ENCODE data around the gene PBX4.

The PBX4 gene

GRCh38 chr19:19594381-19594780, 24.1 kb downstream of the PBX4 start:
- TF ChIP-seq, protein P1, sequence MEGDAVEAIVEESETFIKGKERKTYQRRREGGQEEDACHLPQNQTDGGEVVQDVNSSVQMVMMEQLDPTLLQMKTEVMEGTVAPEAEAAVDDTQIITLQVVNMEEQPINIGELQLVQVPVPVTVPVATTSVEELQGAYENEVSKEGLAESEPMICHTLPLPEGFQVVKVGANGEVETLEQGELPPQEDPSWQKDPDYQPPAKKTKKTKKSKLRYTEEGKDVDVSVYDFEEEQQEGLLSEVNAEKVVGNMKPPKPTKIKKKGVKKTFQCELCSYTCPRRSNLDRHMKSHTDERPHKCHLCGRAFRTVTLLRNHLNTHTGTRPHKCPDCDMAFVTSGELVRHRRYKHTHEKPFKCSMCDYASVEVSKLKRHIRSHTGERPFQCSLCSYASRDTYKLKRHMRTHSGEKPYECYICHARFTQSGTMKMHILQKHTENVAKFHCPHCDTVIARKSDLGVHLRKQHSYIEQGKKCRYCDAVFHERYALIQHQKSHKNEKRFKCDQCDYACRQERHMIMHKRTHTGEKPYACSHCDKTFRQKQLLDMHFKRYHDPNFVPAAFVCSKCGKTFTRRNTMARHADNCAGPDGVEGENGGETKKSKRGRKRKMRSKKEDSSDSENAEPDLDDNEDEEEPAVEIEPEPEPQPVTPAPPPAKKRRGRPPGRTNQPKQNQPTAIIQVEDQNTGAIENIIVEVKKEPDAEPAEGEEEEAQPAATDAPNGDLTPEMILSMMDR (IDR thresholded peaks at IDR 0.05; ENCODE audit: insufficient read depth, low read length, poor library complexity, severe bottlenecking) = no peak
- H3K36me3 ChIP-seq (ENCODE audit: control insufficient read depth, insufficient read depth, low read length) = peaks cover 5% of the 10 kb centered on the region
- no peaks in the 10 kb centered on the region for H3K27me3 ChIP-seq (replicated peaks; ENCODE audit: control insufficient read depth, insufficient read depth, low read length)
- H3K4me3 ChIP-seq (replicated peaks; ENCODE audit: low read depth, low read length) = no peak overlapping the region
- DNase-seq (ENCODE audit: extremely low read depth, insufficient read length) = no peak

GRCh38 chr19:19592690-19593089, 25.8 kb downstream of the PBX4 start:
- TF ChIP-seq, protein P1 (IDR thresholded peaks at IDR 0.05; ENCODE audit: insufficient read depth, low read length, poor library complexity, severe bottlenecking) = no peak
- Histone ChIP-seq H3K36me3 (ENCODE audit: control insufficient read depth, insufficient read depth, low read length) (peaks cover 5% of the 10 kb centered on the region), H3K4me3 (replicated peaks; ENCODE audit: low read depth, low read length) (no peak overlapping the region), H3K27me3 (replicated peaks; ENCODE audit: control insufficient read depth, insufficient read depth, low read length) (no peaks in the 10 kb centered on the region)
- no peak for DNase-seq (ENCODE audit: extremely low read depth, insufficient read length)

DNA sequence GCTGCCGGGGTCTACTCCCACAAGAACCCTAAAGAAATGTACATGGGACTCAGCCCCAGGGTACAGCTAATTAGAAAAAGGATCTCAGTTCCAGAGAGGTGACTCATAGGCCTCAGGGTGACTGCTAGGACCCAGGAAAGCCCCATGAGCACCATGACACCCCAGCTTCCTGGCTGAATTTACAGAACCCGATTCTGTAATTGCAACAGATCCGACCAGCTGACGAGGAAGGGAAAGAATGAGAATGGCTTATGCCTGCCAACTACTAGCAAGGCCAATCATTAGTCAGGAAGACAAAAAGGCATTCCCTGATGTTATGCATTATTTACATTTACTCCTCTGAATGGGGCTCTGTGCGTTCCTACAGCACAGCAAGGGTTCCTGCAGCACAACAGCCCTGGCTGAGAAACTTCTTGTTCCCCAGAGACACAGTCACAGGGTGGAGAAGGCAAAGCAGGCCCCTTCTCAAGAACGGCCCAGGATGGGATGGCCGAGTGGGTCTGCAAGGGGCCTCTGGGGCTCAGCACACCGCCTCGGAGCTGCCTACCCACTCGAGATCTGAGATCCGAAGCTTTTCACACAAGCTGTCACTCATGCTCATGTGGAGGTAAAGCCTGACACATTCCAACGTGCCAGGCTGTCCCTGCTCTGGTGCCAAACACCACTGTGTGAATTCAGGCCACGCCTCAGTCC, 27.2 kb downstream of the PBX4 start:
- Histone ChIP-seq H3K36me3 (ENCODE audit: control insufficient read depth, insufficient read depth, low read length) (peaks cover 5% of the 10 kb centered on the region), H3K4me3 (replicated peaks; ENCODE audit: low read depth, low read length) (no peak overlapping the region), H3K27me3 (replicated peaks; ENCODE audit: control insufficient read depth, insufficient read depth, low read length) (no peaks in the 10 kb centered on the region)
- peak; percentile 50 for DNase-seq (ENCODE audit: extremely low read depth, insufficient read length)
- TF ChIP-seq, protein P1 (IDR thresholded peaks at IDR 0.05; ENCODE audit: insufficient read depth, low read length, poor library complexity, severe bottlenecking) = no peak

DNA sequence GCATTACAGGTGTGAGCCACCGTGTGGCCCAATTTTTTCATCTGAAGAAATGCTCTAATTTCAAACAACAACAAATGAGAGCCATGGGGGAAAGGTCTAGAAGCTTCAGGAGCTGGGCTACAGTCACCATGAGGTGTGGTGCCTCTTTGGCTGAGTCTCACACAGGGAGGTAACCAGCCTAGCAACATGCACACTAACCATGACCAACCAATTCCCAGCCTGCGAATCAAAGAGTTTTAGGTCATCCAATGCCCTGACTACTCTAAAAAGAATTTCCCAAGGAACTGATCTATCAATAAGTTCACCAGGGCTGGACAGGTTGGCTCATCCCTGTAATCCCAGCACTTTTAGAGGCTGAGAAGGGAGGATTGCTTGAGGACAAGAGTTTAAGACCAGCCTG, 29.9 kb downstream of the PBX4 start:
- peaks cover 3% of the 10 kb centered on the region for H3K36me3 ChIP-seq (ENCODE audit: control insufficient read depth, insufficient read depth, low read length)
- TF ChIP-seq, protein P1 (IDR thresholded peaks at IDR 0.05; ENCODE audit: insufficient read depth, low read length, poor library complexity, severe bottlenecking) = no peak
- H3K4me3 ChIP-seq (replicated peaks; ENCODE audit: low read depth, low read length) = no peak overlapping the region
- no peak for DNase-seq (ENCODE audit: extremely low read depth, insufficient read length)
- H3K27me3 ChIP-seq (replicated peaks; ENCODE audit: control insufficient read depth, insufficient read depth, low read length) = no peaks in the 10 kb centered on the region

DNA sequence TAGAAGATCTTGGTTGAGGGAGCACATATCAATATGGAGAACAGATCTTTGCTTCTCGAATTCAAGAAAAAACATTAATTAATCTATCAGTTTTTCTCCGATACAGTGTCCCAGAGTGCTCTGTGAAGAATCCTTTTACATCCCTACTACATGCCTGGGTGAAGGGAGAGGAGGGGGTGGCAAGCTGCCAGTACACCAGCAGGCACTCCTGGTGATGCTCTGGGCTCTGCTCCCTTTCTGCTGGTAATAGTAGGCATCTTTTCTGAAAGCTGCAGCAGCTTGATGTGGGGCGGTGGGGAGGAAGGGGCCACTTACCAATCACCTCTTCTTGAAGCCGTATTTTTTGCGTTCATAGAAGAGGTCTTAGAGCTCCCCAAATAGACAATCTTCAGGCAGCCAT, 30.7 kb downstream of the PBX4 start:
- TF ChIP-seq, protein P1 (IDR thresholded peaks at IDR 0.05; ENCODE audit: insufficient read depth, low read length, poor library complexity, severe bottlenecking) = no peak
- Histone ChIP-seq H3K4me3 (replicated peaks; ENCODE audit: low read depth, low read length) (no peak overlapping the region), H3K36me3 (ENCODE audit: control insufficient read depth, insufficient read depth, low read length) (no peaks in the 10 kb centered on the region; the same call in none of the 2 replicates), H3K27me3 (replicated peaks; ENCODE audit: control insufficient read depth, insufficient read depth, low read length) (no peaks in the 10 kb centered on the region)
- no peak for DNase-seq (ENCODE audit: extremely low read depth, insufficient read length)

DNA sequence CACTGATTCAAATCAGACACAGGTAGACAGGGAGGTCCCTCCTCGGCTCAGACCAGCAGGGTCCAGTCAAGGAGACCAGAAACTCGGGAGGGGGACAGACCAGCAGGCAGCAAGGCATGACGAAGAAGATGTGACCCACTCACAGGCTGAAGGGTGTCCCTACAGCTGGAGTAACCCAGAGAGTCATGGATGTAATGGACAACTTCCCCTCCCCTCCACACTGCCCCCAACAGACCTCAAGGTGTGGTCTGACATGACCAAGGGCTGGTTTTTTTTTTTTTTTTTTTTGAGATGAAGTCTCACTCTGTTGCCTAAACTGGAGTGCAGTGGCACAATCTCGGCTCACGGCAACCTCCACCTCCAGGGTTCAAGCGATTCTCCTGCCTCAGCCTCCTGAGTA, 34.1 kb downstream of the PBX4 start:
- H3K36me3 ChIP-seq (ENCODE audit: control insufficient read depth, insufficient read depth, low read length) = peaks cover 5% of the 10 kb centered on the region
- H3K4me3 ChIP-seq (replicated peaks; ENCODE audit: low read depth, low read length) = no peak overlapping the region
- no peaks in the 10 kb centered on the region for H3K27me3 ChIP-seq (replicated peaks; ENCODE audit: control insufficient read depth, insufficient read depth, low read length)
- no peak for DNase-seq (ENCODE audit: extremely low read depth, insufficient read length)
- TF ChIP-seq, protein P1 (IDR thresholded peaks at IDR 0.05; ENCODE audit: insufficient read depth, low read length, poor library complexity, severe bottlenecking) = no peak
